DOHH2 (cell line): ENCODE results near the gene ACER3.

ENCODE experiments used
- EZH2phosphoT487 ChIP-seq: fragments of 200-600 bp; sonication (generic); IDR thresholded peaks from 2 replicates; pipeline ENCODE4 v1.6.1; 2017; ENCODE audit warnings: borderline replicate concordance, mild to moderate bottlenecking, antibody characterized with exemption, low read length, moderate library complexity, mixed read lengths
- TF ChIP-seq, protein P1 (sequence below): fragments of 200-600 bp; sonication (generic); IDR thresholded peaks from one replicate; pipeline ENCODE4 v1.5.1; 2014; ENCODE audit warnings: antibody characterized with exemption, mild to moderate bottlenecking, low read depth, low read length; ENCODE audit not compliant: poor library complexity, severe bottlenecking

- TF ChIP-seq, protein P1, sequence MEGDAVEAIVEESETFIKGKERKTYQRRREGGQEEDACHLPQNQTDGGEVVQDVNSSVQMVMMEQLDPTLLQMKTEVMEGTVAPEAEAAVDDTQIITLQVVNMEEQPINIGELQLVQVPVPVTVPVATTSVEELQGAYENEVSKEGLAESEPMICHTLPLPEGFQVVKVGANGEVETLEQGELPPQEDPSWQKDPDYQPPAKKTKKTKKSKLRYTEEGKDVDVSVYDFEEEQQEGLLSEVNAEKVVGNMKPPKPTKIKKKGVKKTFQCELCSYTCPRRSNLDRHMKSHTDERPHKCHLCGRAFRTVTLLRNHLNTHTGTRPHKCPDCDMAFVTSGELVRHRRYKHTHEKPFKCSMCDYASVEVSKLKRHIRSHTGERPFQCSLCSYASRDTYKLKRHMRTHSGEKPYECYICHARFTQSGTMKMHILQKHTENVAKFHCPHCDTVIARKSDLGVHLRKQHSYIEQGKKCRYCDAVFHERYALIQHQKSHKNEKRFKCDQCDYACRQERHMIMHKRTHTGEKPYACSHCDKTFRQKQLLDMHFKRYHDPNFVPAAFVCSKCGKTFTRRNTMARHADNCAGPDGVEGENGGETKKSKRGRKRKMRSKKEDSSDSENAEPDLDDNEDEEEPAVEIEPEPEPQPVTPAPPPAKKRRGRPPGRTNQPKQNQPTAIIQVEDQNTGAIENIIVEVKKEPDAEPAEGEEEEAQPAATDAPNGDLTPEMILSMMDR = no peak
- TF ChIP-seq EZH2phosphoT487 = no peak
These were observed 21.4 kb upstream of the ACER3 start for GRCh38 chr11:76839311-76839710.
